Heart left ventricle (tissue), 16 donors: Measurements from ENCODE around the gene ABCC4. TPM values are rescaled to one million over a fixed set of nuclear protein-coding genes. Genes with fewer than 3 reads are reported as not detected.

Experiments
- ATAC-seq, 4 donors: fragments of 200-7000 bp; cut with Tn5 transposase; one replicate each; pipeline ENCODE4 v1.9.1; 2020 to 2022; ENCODE audit warnings: moderate library complexity in 4 of 4, mild to moderate bottlenecking in 3 of 4, moderate number of reproducible peaks in 1 of 4
- DNase-seq, 5 donors: peaks; one replicate each; pipeline ENCODE4 v3.0.0-alpha.2; 2020
- H3K27ac ChIP-seq, 12 donors: fragments of 200-600 bp; sonication (generic) in 4 of 12; one replicate each; pipeline versions ENCODE4 v1.5.0 to v1.8.0; 2016 to 2022; ENCODE audit warnings: mild to moderate bottlenecking in 2 of 12
- H3K27me3 ChIP-seq, 9 donors: fragments of 200-600 bp; sonication (generic) in 2 of 9; one replicate each; pipeline versions ENCODE4 v1.5.1 to v1.8.0; 2016 to 2022; ENCODE audit warnings: mild to moderate bottlenecking in 3 of 9
- H3K36me3 ChIP-seq, 9 donors: fragments of 200-600 bp; sonication (generic) in 2 of 9; one replicate each; pipeline versions ENCODE4 v1.5.0 to v1.8.0; 2018 to 2022; ENCODE audit warnings: mild to moderate bottlenecking in 2 of 9
- H3K4me1 ChIP-seq, 12 donors: fragments of 200-600 bp; sonication (generic) in 4 of 12; one replicate each; pipeline versions ENCODE4 v1.5.0 to v1.8.0; 2016 to 2022; ENCODE audit warnings: mild to moderate bottlenecking in 3 of 12
- H3K4me3 ChIP-seq, 12 donors: fragments of 200-600 bp; sonication (generic) in 4 of 12; one replicate each; pipeline versions ENCODE4 v1.5.0 to v1.8.0; 2017 to 2022; ENCODE audit warnings: mild to moderate bottlenecking in 9 of 12, moderate library complexity in 4 of 12
- H3K9me3 ChIP-seq, 12 donors: fragments of 200-600 bp; sonication (generic) in 4 of 12; one replicate each; pipeline versions ENCODE4 v1.5.0 to v1.8.0; 2016 to 2022; ENCODE audit warnings: mild to moderate bottlenecking in 1 of 12
- CTCF ChIP-seq, 12 donors: fragments of 200-600 bp; sonication (generic) in 4 of 12; IDR thresholded peaks; one replicate each; pipeline versions ENCODE4 v1.5.0 to v1.8.0; 2018 to 2022; ENCODE audit warnings: antibody characterized with exemption in 12 of 12, mild to moderate bottlenecking in 5 of 12
- POLR2A ChIP-seq, 2 donors: fragments of 450-650 bp; IDR thresholded peaks; one replicate each; pipeline ENCODE4 v1.6.1; 2017; ENCODE audit warnings: antibody characterized with exemption in 2 of 2, mild to moderate bottlenecking in 2 of 2, moderate library complexity in 2 of 2
- WGBS, 4 donors: extraction: QIAGEN DNeasy Blood & Tissue Kit in 2 of 4; methylation state at CpG; one replicate each; pipeline versions ENCODE4 v1.1.5 to v1.1.7; 2013 to 2018; 5-methylcytosine and 5-hydroxymethylcytosine counted together
- intact Hi-C, 10 donors: fragments of 100-400 bp; cut with DNase I; formaldehyde crosslinking; loops; one replicate each; pipeline versions ENCODE4 v1.11.1 to v1.14.2; 2022
- polyA plus RNA-seq, 2 donors: library from polyadenylated mRNA; stranded (reverse); fragments of 200-250 nt; gene quantifications; one replicate each; pipeline ENCODE4 v1.2.3, GENCODE V29; 2013
- total RNA-seq, 9 donors: library from RNA; depleted of rRNA in 2 of 9; stranded (reverse); fragments of >200 nt in 2 of 9; fragmentation: NEBNext Ultra II Directional in 3 of 9; extraction: Animal tissue kit (Norgen Biotek cat#: 25700) in 3 of 9; gene quantifications; one replicate each; pipeline versions ENCODE4 v1.1.0 to v1.2.4, GENCODE V29; 2016 to 2023
- donor health status: ischemic (EF 13 %, LVEDD 7.1; RV severe dilation, severe dysfunction).
- donor health status: healthy with polysubstance abuse.
- donor health status: DM: no; HTN: yes; CAD: no.
- donor health status: DM: no; HTN: no; CAD: no.
- donor health status: ischemic (EF 25% LVEDD 6.9; RV normal size, moderate dysfunction).
- donor health status: ischemic (EF 25% LVEDD 5.7; RV mildly dilated, moderate dysfunction).
- donor health status: healthy.
- donor health status: DM: yes; HTN: yes; CAD: no.
- donor health status: ischemic (EF 35%, LVEDD 5.7; RV mildly dilated, moderate dysfunction).
- donor health status: nonischemic (EF 11% LVEDD 7.7; RV severe dilation, severe dysfunction).
- donor health status: DM: yes; HTN: yes; CAD: no.
- donor health status: PGD.
- donor health status: ischemic (EF 29% LVEDD 5.4; RV normal size, mild dysfunction).
- donor health status: nonischemic (EF 23%, LVEDD 6.1; RV moderate dilation, normal function).

Gene ABCC4
- total and polyA plus RNA-seq, 11 donors = 0.69 to 9.0 (median 5.3) TPM

- Histone ChIP-seq H3K36me3 (peaks cover 0 to 57% (median 6%) of the 10 kb centered on the region in 9 donors), H3K4me3 (no peak overlapping the region), H3K27me3 (no peaks in the 10 kb centered on the region), H3K9me3 (no peaks in the 10 kb centered on the region), H3K4me1 (no peaks in the 10 kb centered on the region), H3K27ac (no peak overlapping the region)
- 92 to 95% (median 93%) methylated on average over 4 of the region's 4 CpGs for WGBS, 4 donors
- TF ChIP-seq POLR2A (IDR thresholded peaks at IDR 0.05) (no peak), CTCF (IDR thresholded peaks at IDR 0.05) (no peak)
- intact Hi-C loops = loop anchor here in 1 of 10 donors (10.0 kb wide), 1 partner anchor 490 kb away; no protein-coding TSS in a partner anchor
- DNase-seq = no peak
- ATAC-seq = no peak
Measured at GRCh38 chr13:95164830-95165229, 136.4 kb downstream of the ABCC4 start.

- H3K36me3 ChIP-seq = peaks cover 0 to 38% (median 12%) of the 10 kb centered on the region in 9 donors
Measured at GRCh38 chr13:95160112-95160906, 140.9 kb downstream of the ABCC4 start.

GRCh38 chr13:95159458-95159857 lies 141.8 kb downstream of the ABCC4 start:
- no peak for TF ChIP-seq CTCF (IDR thresholded peaks at IDR 0.05)
- no peak for TF ChIP-seq POLR2A (IDR thresholded peaks at IDR 0.05)
- ATAC-seq (no peak), DNase-seq (no peak)
- intact Hi-C loops = loop anchor here in 2 of 10 donors (5.0 to 10.0 kb wide), 2 partner anchors 482 to 485 kb away; no protein-coding TSS in a partner anchor
- H3K9me3 ChIP-seq = no peaks in the 10 kb centered on the region
- H3K27ac ChIP-seq = no peak overlapping the region
- H3K4me1 ChIP-seq = peaks cover 0 to 3% (median 0%) of the 10 kb centered on the region in 12 donors
- 93 to 97% (median 96%) methylated on average over 6 of the region's 6 CpGs for WGBS, 4 donors
- H3K36me3 ChIP-seq = peaks cover 0 to 35% (median 8%) of the 10 kb centered on the region in 9 donors
- H3K27me3 ChIP-seq = no peaks in the 10 kb centered on the region
- H3K4me3 ChIP-seq = no peak overlapping the region

More at GRCh38 chr13:95160112-95160906, 140.9 kb downstream of the ABCC4 start:
- no peak for TF ChIP-seq POLR2A (IDR thresholded peaks at IDR 0.05)
- WGBS, 4 donors = 79 to 83% (median 80%) methylated on average over 4 of the region's 4 CpGs
- H3K4me1 ChIP-seq = no peaks in the 10 kb centered on the region
- no peak overlapping the region for H3K27ac ChIP-seq
- DNase-seq = no peak
- H3K27me3 ChIP-seq = no peaks in the 10 kb centered on the region
- H3K9me3 ChIP-seq = no peaks in the 10 kb centered on the region
- no peak for ATAC-seq
- H3K4me3 ChIP-seq = no peak overlapping the region
- intact Hi-C loops = loop anchor here in 1 of 10 donors (10.0 kb wide), 1 partner anchor 486 kb away; no protein-coding TSS in a partner anchor

GRCh38 chr13:95156208-95156607 lies 145.0 kb downstream of the ABCC4 start:
- WGBS, 4 donors = 89 to 96% (median 95%) methylated on average over 3 of the region's 3 CpGs
- intact Hi-C loops = loop anchor here in 2 of 10 donors (5.0 to 10.0 kb wide), 2 partner anchors 479 to 481 kb away; no protein-coding TSS in a partner anchor

More at GRCh38 chr13:95156208-95156607, 145.0 kb downstream of the ABCC4 start:
- ATAC-seq (no peak), DNase-seq (no peak)
- Histone ChIP-seq H3K9me3 (no peaks in the 10 kb centered on the region), H3K36me3 (peaks cover 0 to 17% (median 5%) of the 10 kb centered on the region in 9 donors), H3K27ac (no peak overlapping the region), H3K4me1 (peaks cover 0 to 12% (median 0%) of the 10 kb centered on the region in 12 donors), H3K4me3 (no peak overlapping the region), H3K27me3 (no peaks in the 10 kb centered on the region)
- TF ChIP-seq CTCF (IDR thresholded peaks at IDR 0.05) = peak in 5 of 12 donors; percentile 4 to 32 (median 29)
- no peak for TF ChIP-seq POLR2A (IDR thresholded peaks at IDR 0.05)
